GM15510 (cell line): ENCODE measurements around the gene CHKB.

ENCODE experiments used
- POLR2A ChIP-seq: IDR thresholded peaks from 3 replicates; pipeline ENCODE4 v1.6.1; 2011; ENCODE audit warnings: borderline replicate concordance; ENCODE audit not compliant: insufficient read length; ENCODE audit errors: extremely low read depth

The CHKB gene

GRCh38 chr22:50573491-50574382 lies 8.9 kb downstream of the CHKB start:
- TF ChIP-seq POLR2A = no peak

GRCh38 chr22:50572965-50573364 lies 9.7 kb downstream of the CHKB start:
- TF ChIP-seq POLR2A = no peak

DNA sequence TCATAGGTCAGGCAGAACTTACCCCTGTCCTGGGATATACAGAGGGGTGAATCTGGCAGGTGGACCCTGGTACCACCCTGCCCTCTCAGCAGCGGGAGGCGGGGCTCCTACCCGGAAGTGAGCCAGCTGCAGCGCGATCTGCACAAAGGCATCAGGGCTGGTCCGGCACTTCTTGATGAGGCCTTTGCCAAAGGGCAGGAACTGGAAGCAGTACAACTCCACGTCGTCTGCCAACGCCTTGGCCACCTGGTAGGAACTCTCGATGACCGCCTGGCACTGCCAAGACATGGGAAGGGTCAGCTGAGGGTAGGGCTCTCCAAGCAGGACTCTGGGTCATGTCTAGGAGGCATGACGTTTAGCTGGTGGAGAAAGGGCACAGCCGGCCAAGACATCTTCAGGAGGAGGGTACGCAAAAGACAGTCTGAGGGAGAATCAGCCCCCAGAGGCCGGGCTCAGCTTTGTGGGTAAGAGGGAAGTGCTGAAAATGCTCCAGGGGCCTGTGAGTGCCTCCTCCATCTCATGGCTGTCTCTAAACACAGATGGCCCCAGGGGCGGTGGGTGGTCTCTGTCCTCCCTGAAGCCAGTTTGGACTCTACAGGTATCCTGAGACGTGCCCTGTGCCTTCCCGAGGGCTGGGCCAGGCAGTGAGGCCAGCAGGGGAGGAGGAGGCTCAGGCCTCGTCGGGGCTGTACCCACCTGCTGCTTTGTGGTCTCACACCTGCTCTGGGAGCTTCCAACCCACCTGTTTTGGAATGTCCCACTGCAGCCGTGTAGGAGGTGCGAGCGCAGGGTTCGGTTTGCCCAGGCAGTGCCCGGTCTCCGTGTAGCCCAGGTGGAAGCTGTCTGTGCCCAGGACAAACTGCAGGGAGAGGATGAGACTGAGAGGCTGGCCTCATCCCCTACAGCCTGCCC lies 11.1 kb downstream of the CHKB start:
- no peak for TF ChIP-seq POLR2A

DNA sequence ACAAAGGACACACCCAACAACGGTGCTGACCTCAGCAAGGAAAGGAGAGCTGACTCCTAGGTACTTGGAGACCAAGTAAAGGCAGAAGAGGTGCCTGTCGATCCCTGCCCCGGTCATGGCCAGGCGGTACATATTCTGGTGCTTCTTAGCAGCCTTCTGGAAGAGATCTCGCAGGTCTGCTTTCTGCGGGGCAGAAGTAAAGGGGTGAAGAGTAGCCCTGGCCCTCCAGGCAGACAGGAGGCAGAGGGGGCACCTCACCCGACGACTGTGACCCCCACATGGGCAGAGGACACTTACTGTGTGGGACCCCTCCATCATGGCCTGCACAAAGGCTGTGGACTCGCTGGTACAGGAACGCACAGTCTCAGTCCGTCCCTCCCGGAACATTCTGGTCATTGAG lies 11.8 kb downstream of the CHKB start:
- TF ChIP-seq POLR2A = no peak

DNA sequence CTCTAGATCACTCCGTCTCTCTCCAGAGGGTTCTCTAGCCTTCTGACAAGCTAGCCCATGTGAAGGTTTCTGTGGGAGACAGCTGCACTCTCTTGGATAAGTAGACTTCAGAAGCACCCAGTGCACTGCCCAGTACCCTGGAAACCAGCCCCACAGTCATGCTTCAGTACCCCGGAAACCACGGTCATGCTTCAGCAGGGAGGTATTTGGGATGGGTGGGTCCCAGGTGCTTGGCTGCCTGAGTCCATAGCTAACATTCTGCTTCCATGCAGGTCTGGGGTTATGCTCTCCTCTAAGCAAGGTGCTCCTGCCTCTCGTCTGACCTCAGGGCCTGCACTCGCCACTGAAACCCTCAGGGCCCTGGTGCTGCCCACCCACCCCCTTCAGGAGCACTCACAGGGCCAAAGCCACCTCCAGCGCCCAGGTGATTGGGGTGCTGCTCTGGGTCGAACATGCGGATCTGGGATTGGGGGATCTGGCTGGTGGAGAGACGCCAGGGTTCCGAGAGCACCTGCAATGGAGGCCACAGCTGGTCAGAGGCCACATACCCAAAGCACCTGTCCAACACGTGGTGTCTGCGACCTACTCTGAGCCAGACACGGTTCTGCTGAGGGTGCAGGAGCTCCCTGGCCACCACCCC lies 12.6 kb downstream of the CHKB start:
- TF ChIP-seq POLR2A = no peak

GRCh38 chr22:50569041-50569459 lies 13.6 kb downstream of the CHKB start:
- no peak for TF ChIP-seq POLR2A

DNA sequence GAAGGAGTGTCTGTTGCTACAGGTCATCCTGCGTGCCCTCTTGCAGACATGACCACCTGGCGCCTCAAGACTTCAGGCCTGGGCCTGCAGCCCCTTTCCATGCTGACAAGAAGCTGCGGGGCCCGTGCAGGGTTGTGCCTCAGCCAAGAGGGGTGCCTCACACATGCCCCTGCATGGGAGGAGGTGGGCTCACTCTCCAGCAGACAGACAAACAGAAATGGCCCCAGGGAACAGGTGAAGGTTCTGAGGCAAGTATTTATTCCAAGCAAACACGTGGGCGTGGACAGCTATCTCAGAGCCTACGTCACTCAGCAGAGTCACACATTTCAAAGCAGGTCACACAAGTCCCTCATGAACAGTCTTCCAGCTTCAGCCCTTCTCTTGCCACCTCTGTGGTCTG lies 14.0 kb downstream of the CHKB start:
- no peak for TF ChIP-seq POLR2A

- TF ChIP-seq POLR2A = no peak
Observed at GRCh38 chr22:50567721-50568252, 14.9 kb downstream of the CHKB start.

DNA sequence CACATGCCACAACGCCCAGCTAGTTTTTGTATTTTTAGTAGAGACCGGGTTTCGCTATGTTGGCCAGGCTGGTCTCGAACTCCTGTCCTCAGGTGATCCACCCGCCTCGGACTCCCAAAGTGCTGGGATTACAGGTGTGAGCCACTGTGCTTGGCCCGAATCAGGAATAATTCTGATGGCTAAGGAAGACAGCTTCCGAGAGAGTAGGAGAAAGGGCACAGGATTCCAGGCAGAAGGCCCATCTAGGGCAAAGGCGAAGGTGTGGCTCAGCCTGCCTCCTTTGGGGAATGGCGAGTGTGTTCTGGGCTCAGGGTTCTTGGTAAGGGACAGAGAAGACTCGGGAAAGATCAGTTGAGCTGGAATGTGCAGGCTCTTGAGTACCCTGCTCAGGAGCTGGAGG lies 18.4 kb downstream of the CHKB start:
- TF ChIP-seq POLR2A = no peak

DNA sequence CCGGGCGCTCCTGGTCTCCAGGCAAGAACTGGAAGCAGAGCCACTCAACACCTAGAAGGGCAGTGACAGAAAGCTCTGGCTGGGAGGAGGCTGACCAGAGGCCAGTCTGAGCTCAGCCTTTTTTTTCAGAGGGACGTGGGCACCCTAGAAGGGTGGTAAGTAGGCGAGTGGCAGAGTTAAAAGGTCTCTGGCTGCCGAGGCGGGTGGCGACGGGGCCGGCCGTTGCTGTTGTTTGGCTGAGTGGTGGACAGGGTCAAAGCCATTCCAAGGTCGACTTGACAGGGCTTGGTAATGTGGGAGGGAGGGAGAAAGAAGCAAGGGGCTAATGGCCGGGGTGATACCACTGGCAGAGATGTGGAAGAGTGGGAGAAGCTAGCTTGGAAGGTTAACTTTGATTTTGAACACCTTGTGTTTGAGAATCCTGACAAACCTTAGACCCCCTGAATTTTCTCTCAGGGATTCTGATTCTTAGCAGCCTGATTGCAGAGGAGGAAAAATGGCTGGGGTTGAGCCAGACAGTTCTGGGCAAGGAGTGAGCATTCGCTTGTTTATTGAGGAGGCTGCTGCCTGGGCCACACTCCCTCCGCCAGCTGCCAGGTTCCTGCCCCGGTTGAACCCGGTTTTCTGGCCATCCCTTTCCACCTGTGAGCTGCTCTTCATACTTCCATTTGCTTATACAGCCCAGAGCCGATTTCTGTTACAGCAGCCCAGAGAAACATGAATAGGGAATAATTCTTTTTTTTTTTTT lies 19.1 kb downstream of the CHKB start:
- no peak for TF ChIP-seq POLR2A

GRCh38 chr22:50562523-50563412 lies 19.9 kb downstream of the CHKB start, which contains the start of gene SYCE3:
SYCE3 (minus strand) TSS chr22:50562919; CDS start chr22:50556405, 6,514 bp downstream.
- peak; percentile 76 for TF ChIP-seq POLR2A

GRCh38 chr22:50561401-50562358 lies 21.0 kb downstream of the CHKB start:
- TF ChIP-seq POLR2A = no peak
